Neural cell (in vitro differentiated cells): ENCODE results near the gene PRKCE. TPM values are rescaled to one million over a fixed set of nuclear protein-coding genes. Genes with fewer than 3 reads are reported as not detected.

Experiments
- H2AFZ ChIP-seq: fragments of 200-600, 300-800 bp; sonication (generic), shearing (Covaris generic); 2 replicates; pipeline ENCODE4 v1.6.0; 2014; ENCODE audit warnings: low read depth, mild to moderate bottlenecking, antibody characterized with exemption, low read length, moderate library complexity
- H3F3A ChIP-seq: fragments of 200-600 bp; shearing (Covaris generic); 2 replicates; pipeline ENCODE4 v1.6.1; 2016; ENCODE audit warnings: mild to moderate bottlenecking, moderate library complexity, mixed read lengths, antibody characterized with exemption, low read length; ENCODE audit not compliant: insufficient read depth, poor library complexity, severe bottlenecking
- H3K27ac ChIP-seq: fragments of 200-600, 300-800 bp; sonication (generic), shearing (Covaris generic); 2 replicates; pipeline ENCODE4 v1.5.1; 2014; ENCODE audit warnings: mild to moderate bottlenecking, low read length, moderate library complexity
- H3K27me3 ChIP-seq: fragments of 300-800, 200-600 bp; sonication (generic), shearing (Covaris generic); 2 replicates; pipeline ENCODE4 v1.6.0; 2014; ENCODE audit warnings: mild to moderate bottlenecking, low read depth, low read length, moderate library complexity; ENCODE audit not compliant: insufficient read depth
- H3K36me3 ChIP-seq: fragments of 300-800, 200-600 bp; sonication (generic), shearing (Covaris generic); 2 replicates; pipeline ENCODE4 v1.5.1; 2014; ENCODE audit warnings: mild to moderate bottlenecking, antibody characterized with exemption, low read length, moderate library complexity; ENCODE audit not compliant: insufficient read depth
- H3K4me2 ChIP-seq: fragments of 300-800, 200-600 bp; sonication (generic), shearing (Covaris generic); 2 replicates; pipeline ENCODE4 v1.6.0; 2014; ENCODE audit warnings: mild to moderate bottlenecking, low read length
- H3K4me3 ChIP-seq: fragments of 300-800, 200-600 bp; sonication (generic), shearing (Covaris generic); 2 replicates; pipeline ENCODE4 v1.5.1; 2014; ENCODE audit warnings: mild to moderate bottlenecking, low read length, moderate library complexity
- H3K79me2 ChIP-seq: fragments of 200-600 bp; shearing (Covaris generic); replicated peaks from 2 replicates; pipeline ENCODE4 v1.6.0; 2014; ENCODE audit warnings: mild to moderate bottlenecking, low read length, moderate library complexity; ENCODE audit not compliant: insufficient read depth
- H3K9ac ChIP-seq: fragments of 300-800, 200-600 bp; sonication (generic), shearing (Covaris generic); 2 replicates; pipeline ENCODE4 v1.6.1; 2016; ENCODE audit warnings: mild to moderate bottlenecking, low read length, mixed read lengths
- H3K9me2 ChIP-seq: fragments of 200-600 bp; shearing (Covaris generic); 2 replicates; pipeline ENCODE4 v1.6.1; 2016; ENCODE audit warnings: mild to moderate bottlenecking, low read length, mixed read lengths; ENCODE audit not compliant: insufficient read depth
- H3K9me3 ChIP-seq: fragments of 200-600, 300-800 bp; sonication (generic), shearing (Covaris generic); 2 replicates; pipeline ENCODE4 v1.6.1; 2016; ENCODE audit warnings: mild to moderate bottlenecking, mixed run types, low read length, moderate library complexity, mixed read lengths
- H4K20me1 ChIP-seq: fragments of 200-600 bp; shearing (Covaris generic); 2 replicates; pipeline ENCODE4 v1.6.1; 2016; ENCODE audit warnings: mild to moderate bottlenecking, mixed run types; ENCODE audit not compliant: insufficient read depth
- EP300 ChIP-seq: fragments of 450-650 bp; conservative IDR thresholded peaks from 2 replicates; pipeline ENCODE4 v1.6.1; 2014; ENCODE audit warnings: antibody characterized with exemption, mild to moderate bottlenecking, moderate library complexity; ENCODE audit not compliant: poor library complexity, severe bottlenecking
- EZH2 ChIP-seq: fragments of 200-600, 300-800 bp; shearing (Covaris generic), sonication (generic); IDR thresholded peaks from 2 replicates; pipeline ENCODE4 v1.6.1; 2014; ENCODE audit warnings: antibody characterized with exemption, low read length, borderline replicate concordance, mild to moderate bottlenecking; ENCODE audit not compliant: insufficient read depth, poor library complexity, severe bottlenecking
- MXI1 ChIP-seq: fragments of 450-650 bp; conservative IDR thresholded peaks from 2 replicates; pipeline ENCODE4 v1.6.1; 2014; ENCODE audit warnings: antibody characterized with exemption, mild to moderate bottlenecking; ENCODE audit not compliant: poor library complexity, severe bottlenecking
- POLR2AphosphoS5 ChIP-seq: IDR thresholded peaks from 2 replicates; pipeline ENCODE4 v1.6.1; 2012
- RAD21 ChIP-seq: fragments of 450-650 bp; conservative IDR thresholded peaks from 2 replicates; pipeline ENCODE4 v1.6.1; 2014; ENCODE audit warnings: antibody characterized with exemption, mild to moderate bottlenecking, moderate library complexity
- REST ChIP-seq: IDR thresholded peaks from 2 replicates; pipeline ENCODE4 v1.6.1; 2012; ENCODE audit warnings: borderline replicate concordance
- SMC3 ChIP-seq: fragments of 450-650 bp; conservative IDR thresholded peaks from 2 replicates; pipeline ENCODE4 v1.6.1; 2014; ENCODE audit warnings: antibody characterized with exemption, mild to moderate bottlenecking, moderate library complexity; ENCODE audit not compliant: poor library complexity
- TAF1 ChIP-seq: IDR thresholded peaks from 2 replicates; pipeline ENCODE4 v1.6.1; 2012; ENCODE audit warnings: low read depth
- polyA plus RNA-seq: library from polyadenylated mRNA; depleted of rRNA; stranded (reverse); fragments of >200 nt; gene quantifications from 2 replicates; pipeline ENCODE4 v1.2.3, GENCODE V29; 2014
- TF ChIP-seq, protein P1 (sequence below): fragments of 450-650 bp; IDR thresholded peaks from 2 replicates; pipeline ENCODE4 v1.5.1; 2014; ENCODE audit warnings: antibody characterized with exemption, mild to moderate bottlenecking, moderate library complexity; ENCODE audit not compliant: poor library complexity, severe bottlenecking

PRKCE gene
- polyA plus RNA-seq, 1 donor from 2014 or later = 5.4 TPM

- H3K9me2 ChIP-seq = no peaks in the 10 kb centered on the region
- H3K9me3 ChIP-seq = no peaks in the 10 kb centered on the region
- no peaks in the 10 kb centered on the region for H3K79me2 ChIP-seq
- H4K20me1 ChIP-seq = no peaks in the 10 kb centered on the region
- H3K4me2 ChIP-seq = no peak overlapping the region
- H3K4me3 ChIP-seq = no peak overlapping the region
- no peak overlapping the region for H3K9ac ChIP-seq
- no peak overlapping the region for H2AFZ ChIP-seq
- no peaks in the 10 kb centered on the region for H3K27me3 ChIP-seq
- TF ChIP-seq RAD21 = peak; percentile 83
- no peak for TF ChIP-seq POLR2AphosphoS5
- TF ChIP-seq, protein P1, sequence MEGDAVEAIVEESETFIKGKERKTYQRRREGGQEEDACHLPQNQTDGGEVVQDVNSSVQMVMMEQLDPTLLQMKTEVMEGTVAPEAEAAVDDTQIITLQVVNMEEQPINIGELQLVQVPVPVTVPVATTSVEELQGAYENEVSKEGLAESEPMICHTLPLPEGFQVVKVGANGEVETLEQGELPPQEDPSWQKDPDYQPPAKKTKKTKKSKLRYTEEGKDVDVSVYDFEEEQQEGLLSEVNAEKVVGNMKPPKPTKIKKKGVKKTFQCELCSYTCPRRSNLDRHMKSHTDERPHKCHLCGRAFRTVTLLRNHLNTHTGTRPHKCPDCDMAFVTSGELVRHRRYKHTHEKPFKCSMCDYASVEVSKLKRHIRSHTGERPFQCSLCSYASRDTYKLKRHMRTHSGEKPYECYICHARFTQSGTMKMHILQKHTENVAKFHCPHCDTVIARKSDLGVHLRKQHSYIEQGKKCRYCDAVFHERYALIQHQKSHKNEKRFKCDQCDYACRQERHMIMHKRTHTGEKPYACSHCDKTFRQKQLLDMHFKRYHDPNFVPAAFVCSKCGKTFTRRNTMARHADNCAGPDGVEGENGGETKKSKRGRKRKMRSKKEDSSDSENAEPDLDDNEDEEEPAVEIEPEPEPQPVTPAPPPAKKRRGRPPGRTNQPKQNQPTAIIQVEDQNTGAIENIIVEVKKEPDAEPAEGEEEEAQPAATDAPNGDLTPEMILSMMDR = peak; percentile 85
- TF ChIP-seq SMC3 = peak; percentile 88
- no peak for TF ChIP-seq EP300
- no peak for TF ChIP-seq REST
- no peak for TF ChIP-seq EZH2
- H3F3A ChIP-seq = no peaks in the 10 kb centered on the region
- no peak overlapping the region for H3K27ac ChIP-seq
- no peaks in the 10 kb centered on the region for H3K36me3 ChIP-seq
Measured at GRCh38 chr2:46010925-46011490, 359.5 kb downstream of the PRKCE start.

GRCh38 chr2:46012618-46013240 is 361.3 kb downstream of the PRKCE start:
- H3K9ac ChIP-seq = no peak overlapping the region
- no peaks in the 10 kb centered on the region for H3K9me3 ChIP-seq
- H3K36me3 ChIP-seq = no peaks in the 10 kb centered on the region
- no peak overlapping the region for H3K4me3 ChIP-seq
- H3K27me3 ChIP-seq = no peaks in the 10 kb centered on the region
- H4K20me1 ChIP-seq = no peaks in the 10 kb centered on the region
- no peaks in the 10 kb centered on the region for H3K79me2 ChIP-seq
- no peaks in the 10 kb centered on the region for H3F3A ChIP-seq
- H3K9me2 ChIP-seq = no peaks in the 10 kb centered on the region
- H3K4me2 ChIP-seq = no peak overlapping the region
- H2AFZ ChIP-seq = no peak overlapping the region
- no peak for TF ChIP-seq SMC3
- no peak for TF ChIP-seq MXI1
- TF ChIP-seq REST = no peak
- no peak for TF ChIP-seq POLR2AphosphoS5
- TF ChIP-seq, protein P1 = no peak
- no peak for TF ChIP-seq EP300
- no peak for TF ChIP-seq RAD21
- no peak for TF ChIP-seq TAF1
- TF ChIP-seq EZH2 = no peak
- H3K27ac ChIP-seq = no peak overlapping the region
